HepG2 (cell line): ENCODE measurements around the gene TP53I3. TPM values are rescaled to one million over a fixed set of nuclear protein-coding genes. Genes with fewer than 3 reads are reported as not detected.
A peak's percentile ranks its signal among the peaks of the same experiment; 100 is the strongest.

Experiments used
- AHDC1 ChIP-seq: sonication (generic); formaldehyde crosslinking; IDR thresholded peaks from 2 replicates; pipeline ENCODE4 v1.5.1; 2020; ENCODE audit warnings: mild to moderate bottlenecking, missing genetic modification reagents, borderline replicate concordance
- DDIT3 ChIP-seq: sonication (generic); formaldehyde crosslinking; IDR thresholded peaks from 2 replicates; pipeline ENCODE4 v1.4.0; 2020; ENCODE audit warnings: mild to moderate bottlenecking, missing genetic modification reagents
- HCFC1 ChIP-seq: fragments of 150-350 bp; IDR thresholded peaks from 2 replicates; pipeline ENCODE4 v1.6.1; 2014; ENCODE audit warnings: low read depth, low read length
- NR2F1 ChIP-seq, 2 experiments: fragments of 450-650 bp in 1 of 2; formaldehyde crosslinking in 1 of 2; IDR thresholded peaks; 2 replicates each; pipeline versions ENCODE4 v1.5.0 to v1.6.1; 2016 to 2020; ENCODE audit warnings: mild to moderate bottlenecking in 1 of 2, missing compliant biosample characterization in 1 of 2, missing genetic modification reagents in 1 of 2, moderate library complexity in 1 of 2
- REST ChIP-seq, 2 experiments: IDR thresholded peaks; 2 replicates each; pipeline ENCODE4 v1.6.1; 2011 to 2012; ENCODE audit warnings: low read length in 2 of 2, borderline replicate concordance in 1 of 2, low read depth in 1 of 2, mild to moderate bottlenecking in 1 of 2, moderate library complexity in 1 of 2
- SKIL ChIP-seq: sonication (generic); formaldehyde crosslinking; IDR thresholded peaks from 2 replicates; pipeline ENCODE4 v1.8.0; 2022; ENCODE audit warnings: missing genetic modification reagents, mild to moderate bottlenecking, moderate library complexity, borderline replicate concordance
- ZFP36 ChIP-seq: fragments of 150-350 bp; IDR thresholded peaks from 2 replicates; pipeline ENCODE4 v1.6.1; 2018; ENCODE audit warnings: borderline replicate concordance, low read length, low read depth; ENCODE audit not compliant: partially characterized antibody
- ZNF362 ChIP-seq: sonication (generic); formaldehyde crosslinking; IDR thresholded peaks from 2 replicates; pipeline ENCODE4 v1.4.0; 2020; ENCODE audit warnings: missing genetic modification reagents, mild to moderate bottlenecking, borderline replicate concordance
- ZNF660 ChIP-seq: sonication (generic); formaldehyde crosslinking; IDR thresholded peaks from 2 replicates; pipeline ENCODE4 v1.5.1; 2020; ENCODE audit warnings: mild to moderate bottlenecking, low read depth, missing genetic modification reagents, borderline replicate concordance
- ZNF703 ChIP-seq: sonication (generic); formaldehyde crosslinking; IDR thresholded peaks from 2 replicates; pipeline ENCODE4 v1.5.1; 2020; ENCODE audit warnings: missing genetic modification reagents, mild to moderate bottlenecking, moderate library complexity, borderline replicate concordance
- polyA plus RNA-seq, 8 experiments: library from polyadenylated mRNA; depleted of rRNA in 3 of 8; stranded (reverse) in 7 of 8; unstranded in 1 of 8; fragments of >200 nt; fragmentation: Illumina TruSeq in 4 of 8; extraction: Trizol in 4 of 8; gene quantifications; 2 replicates each; pipeline versions ENCODE4 v1.2.1 to v1.2.3, GENCODE V29; 2011 to 2016; ENCODE audit warnings: low read depth in 4 of 8, missing spikeins in 1 of 8, mixed read lengths in 1 of 8; ENCODE audit not compliant: insufficient read depth in 1 of 8
- total RNA-seq, 5 experiments: library from RNA; depleted of rRNA; stranded (reverse); fragments of >200 nt; fragmentation: Illumina TruSeq; extraction: Trizol; gene quantifications; 2 replicates each; pipeline ENCODE4 v1.2.3, GENCODE V29; 2016; ENCODE audit warnings: low read depth in 1 of 5

TP53I3 gene
- total and polyA plus RNA-seq, 2 of the 13 experiments (the other 11 are each of a cell fraction or from before 2014, with no cell fraction given), result 25.0 to 44.1 TPM

GRCh38 chr2:24075915-24076848, 8.5 kb downstream of the TP53I3 start, which contains the start of gene SF3B6 (continued):
- TF ChIP-seq AHDC1 (no peak; the same call in 1 of the 2 replicates), ZNF703 (CRISPR knock-in tag) (no peak), ZNF660 (CRISPR knock-in tag) (no peak), SKIL (no peak), DDIT3 (peak; percentile 46; the same call in 1 of the 2 replicates), HCFC1 (peak; percentile 87), NR2F1 (CRISPR knock-in tag; IDR thresholded peaks at IDR 0.05) (no peak), REST (IDR thresholded peaks at IDR 0.05; ENCODE audit: borderline replicate concordance in 1 of 2, low read depth in 1 of 2, low read length in 2 of 2) (peak in 1 of 2 experiments; percentile 81; a peak in 2 of 4 replicates), ZFP36 (no peak), ZNF362 (CRISPR knock-in tag) (peak; percentile 77; the same call in 1 of the 2 replicates)
